ENCODE data around the gene CACNG4. TPM values are rescaled to one million over a fixed set of nuclear protein-coding genes. Genes with fewer than 3 reads are reported as not detected.

The CACNG4 gene
- polyA plus RNA-seq, 3 donors, result not detected

DNA sequence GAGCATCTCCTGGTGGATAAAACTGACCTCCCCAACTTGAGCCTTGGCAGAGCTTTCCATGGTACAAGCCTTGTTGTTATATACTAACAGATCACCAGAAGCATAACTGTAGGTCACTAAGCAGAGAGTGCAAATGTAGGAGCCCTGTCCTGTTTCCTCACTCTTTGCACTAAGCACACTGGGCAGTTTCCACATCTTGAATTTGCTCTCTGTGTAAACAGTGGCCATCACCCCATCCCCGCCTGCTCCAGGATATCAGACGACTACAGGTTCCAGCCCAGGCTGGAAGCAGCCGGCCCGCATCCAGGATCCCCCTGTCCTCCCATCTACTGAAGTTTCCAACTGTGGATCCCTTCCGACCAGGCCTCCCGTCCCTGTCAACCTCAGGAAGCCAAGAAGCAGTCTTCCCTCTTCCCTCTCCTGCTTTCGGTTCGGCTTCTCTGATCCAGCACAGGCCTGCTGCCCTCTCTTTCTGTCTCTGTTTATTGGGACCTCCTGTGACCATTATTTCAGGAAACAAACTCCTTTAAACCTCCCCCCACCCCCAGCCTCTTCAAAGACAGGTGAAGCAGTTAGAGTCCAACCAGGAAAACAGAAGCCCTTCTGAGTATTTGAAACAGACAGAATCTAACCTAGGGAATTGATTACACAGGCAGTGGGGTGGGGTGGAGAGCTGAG, 22.6 kb upstream of the CACNG4 start:
- peaks cover 22% of the 10 kb centered on the region for H3K4me1 Mint-ChIP-seq
- peaks cover 12 to 18% of the 10 kb centered on the region in 2 donors for H3K9me3 ChIP-seq (replicated peaks in 1 of 2; ENCODE audit: control insufficient read depth in 1 of 2, insufficient read depth in 1 of 2, low read length in 2 of 2)
- peaks cover 12 to 18% of the 10 kb centered on the region in 2 donors for H3K27me3 ChIP-seq (ENCODE audit: control insufficient read depth in 2 of 2, insufficient read depth in 2 of 2, low read length in 2 of 2)
- H3K36me3 ChIP-seq (replicated peaks in 1 of 2; ENCODE audit: control insufficient read depth in 1 of 2, insufficient read depth in 2 of 2, low read length in 2 of 2), result no peaks in the 10 kb centered on the region
- no peak overlapping the region for H3K9ac ChIP-seq (ENCODE audit: insufficient read depth, low read length, poor library complexity, severe bottlenecking)
- TF ChIP-seq, protein P1, sequence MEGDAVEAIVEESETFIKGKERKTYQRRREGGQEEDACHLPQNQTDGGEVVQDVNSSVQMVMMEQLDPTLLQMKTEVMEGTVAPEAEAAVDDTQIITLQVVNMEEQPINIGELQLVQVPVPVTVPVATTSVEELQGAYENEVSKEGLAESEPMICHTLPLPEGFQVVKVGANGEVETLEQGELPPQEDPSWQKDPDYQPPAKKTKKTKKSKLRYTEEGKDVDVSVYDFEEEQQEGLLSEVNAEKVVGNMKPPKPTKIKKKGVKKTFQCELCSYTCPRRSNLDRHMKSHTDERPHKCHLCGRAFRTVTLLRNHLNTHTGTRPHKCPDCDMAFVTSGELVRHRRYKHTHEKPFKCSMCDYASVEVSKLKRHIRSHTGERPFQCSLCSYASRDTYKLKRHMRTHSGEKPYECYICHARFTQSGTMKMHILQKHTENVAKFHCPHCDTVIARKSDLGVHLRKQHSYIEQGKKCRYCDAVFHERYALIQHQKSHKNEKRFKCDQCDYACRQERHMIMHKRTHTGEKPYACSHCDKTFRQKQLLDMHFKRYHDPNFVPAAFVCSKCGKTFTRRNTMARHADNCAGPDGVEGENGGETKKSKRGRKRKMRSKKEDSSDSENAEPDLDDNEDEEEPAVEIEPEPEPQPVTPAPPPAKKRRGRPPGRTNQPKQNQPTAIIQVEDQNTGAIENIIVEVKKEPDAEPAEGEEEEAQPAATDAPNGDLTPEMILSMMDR (IDR thresholded peaks at IDR 0.05), result no peak
- no peak overlapping the region for H3K4me3 ChIP-seq (replicated peaks in 1 of 3; ENCODE audit: low read depth in 2 of 3, low read length in 3 of 3)
- H3K27ac ChIP-seq (ENCODE audit: low read depth in 1 of 2, low read length in 2 of 2), result no peak overlapping the region
- H3K36me3 Mint-ChIP-seq, result no peaks in the 10 kb centered on the region
- H3K4me3 Mint-ChIP-seq, result no peak overlapping the region
- WGBS (ENCODE audit: insufficient coverage), result 93% methylated on average over 8 of the region's 8 CpGs
- H3K27me3 Mint-ChIP-seq (ENCODE audit: low read depth in 3 of 3), result peaks cover 23 to 36% (median 23%) of the 10 kb centered on the region in 3 donors
- no peak overlapping the region for H3K4me2 ChIP-seq (replicated peaks; ENCODE audit: extremely low read depth, low read length, poor library complexity, severe bottlenecking)
- no peak overlapping the region for H3K27ac Mint-ChIP-seq
- peaks cover 13 to 29% (median 16%) of the 10 kb centered on the region in 7 donors for H3K9me3 Mint-ChIP-seq
- DNase-seq, result no peak
- intact Hi-C loops (cut with micrococcal nuclease), result no loop called here
- H2AFZ ChIP-seq (ENCODE audit: insufficient read depth, low read depth, low read length, poor library complexity, severe bottlenecking), result no peak overlapping the region
- peaks cover 6 to 15% of the 10 kb centered on the region in 2 donors for H3K4me1 ChIP-seq (ENCODE audit: control insufficient read depth in 1 of 2, insufficient read depth in 2 of 2, low read length in 2 of 2)
- H4K20me1 ChIP-seq (ENCODE audit: insufficient read depth, low read length), result no peaks in the 10 kb centered on the region
- H3K79me2 ChIP-seq (ENCODE audit: insufficient read depth, low read length), result no peaks in the 10 kb centered on the region

DNA sequence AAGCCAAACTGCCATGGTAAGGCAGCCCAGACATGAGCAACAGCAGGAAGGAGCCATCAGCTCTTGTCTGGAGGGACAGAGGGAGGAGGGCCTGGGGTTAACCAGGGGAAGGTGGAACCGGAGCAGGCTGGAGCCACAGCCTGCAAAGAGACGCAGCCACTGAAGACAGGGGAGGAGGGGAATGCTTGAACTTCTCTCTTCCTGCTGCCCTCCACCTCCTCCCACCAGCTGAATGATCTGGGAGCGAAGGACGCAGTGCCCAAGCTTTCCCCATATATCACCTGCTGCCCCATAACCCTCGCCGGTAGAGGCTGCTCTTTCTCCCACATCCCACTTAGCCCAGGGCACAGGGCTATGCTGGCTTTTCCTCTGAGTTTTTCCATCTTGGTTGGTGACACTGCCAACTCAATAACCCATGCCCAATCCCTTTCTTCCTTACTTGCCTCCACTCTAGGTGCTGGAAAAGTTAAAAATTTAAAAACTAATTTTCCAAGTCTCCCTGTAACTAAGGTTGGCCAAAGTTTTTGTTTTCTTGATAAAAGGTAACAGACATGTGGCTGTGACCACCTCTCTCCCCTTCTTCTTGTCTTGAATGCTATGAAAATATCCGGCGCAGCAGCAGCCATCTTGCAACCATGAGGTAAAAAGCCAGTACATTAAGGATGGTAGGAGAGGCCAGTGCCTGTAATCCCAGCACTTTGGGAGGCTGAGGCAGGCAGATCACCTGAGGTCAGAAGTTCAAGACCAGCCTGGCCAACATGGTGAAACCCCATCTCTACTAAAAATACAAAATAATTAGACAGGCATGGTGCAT, 21.8 kb upstream of the CACNG4 start:
- no peak overlapping the region for H3K27ac ChIP-seq (ENCODE audit: low read depth in 1 of 2, low read length in 2 of 2)
- Mint-ChIP-seq H3K27ac (no peak overlapping the region), H3K27me3 (ENCODE audit: low read depth in 3 of 3) (peaks cover 23 to 36% (median 23%) of the 10 kb centered on the region in 3 donors), H3K36me3 (no peaks in the 10 kb centered on the region), H3K9me3 (peaks cover 6 to 23% (median 12%) of the 10 kb centered on the region in 7 donors), H3K4me3 (no peak overlapping the region), H3K4me1 (peaks cover 22% of the 10 kb centered on the region)
- TF ChIP-seq, protein P1 (IDR thresholded peaks at IDR 0.05), result no peak
- H3K4me1 ChIP-seq (ENCODE audit: control insufficient read depth in 1 of 2, insufficient read depth in 2 of 2, low read length in 2 of 2), result peaks cover 6 to 15% of the 10 kb centered on the region in 2 donors
- H3K36me3 ChIP-seq (replicated peaks in 1 of 2; ENCODE audit: control insufficient read depth in 1 of 2, insufficient read depth in 2 of 2, low read length in 2 of 2), result no peaks in the 10 kb centered on the region
- H3K79me2 ChIP-seq (ENCODE audit: insufficient read depth, low read length), result no peaks in the 10 kb centered on the region
- H3K9me3 ChIP-seq (replicated peaks in 1 of 2; ENCODE audit: control insufficient read depth in 1 of 2, insufficient read depth in 1 of 2, low read length in 2 of 2), result peaks cover 8 to 11% of the 10 kb centered on the region in 2 donors
- H3K27me3 ChIP-seq (ENCODE audit: control insufficient read depth in 2 of 2, insufficient read depth in 2 of 2, low read length in 2 of 2), result peaks cover 12 to 18% of the 10 kb centered on the region in 2 donors
- no peak overlapping the region for H3K9ac ChIP-seq (ENCODE audit: insufficient read depth, low read length, poor library complexity, severe bottlenecking)
- intact Hi-C loops (cut with micrococcal nuclease), result no loop called here
- no peak for DNase-seq
- no peak overlapping the region for H2AFZ ChIP-seq (ENCODE audit: insufficient read depth, low read depth, low read length, poor library complexity, severe bottlenecking)
- H3K4me3 ChIP-seq (replicated peaks in 1 of 3; ENCODE audit: low read depth in 2 of 3, low read length in 3 of 3), result no peak overlapping the region
- no peaks in the 10 kb centered on the region for H4K20me1 ChIP-seq (ENCODE audit: insufficient read depth, low read length)
- 64% methylated on average over 3 of the region's 8 CpGs for WGBS (ENCODE audit: insufficient coverage)
- H3K4me2 ChIP-seq (replicated peaks; ENCODE audit: extremely low read depth, low read length, poor library complexity, severe bottlenecking), result no peak overlapping the region

Data from CD14-positive monocyte (primary cell).